Measurements from ENCODE around the gene CHST11. TPM values are rescaled to one million over a fixed set of nuclear protein-coding genes. Genes with fewer than 3 reads are reported as not detected.
A peak's percentile ranks its signal among the peaks of the same experiment; 100 is the strongest.

The CHST11 gene
- total RNA-seq, 1 donor from 2014 or later: 11.4 TPM

- Mint-ChIP-seq H3K9me3 (ENCODE audit: low read depth) (no peaks in the 10 kb centered on the region), H3K27ac (no peak overlapping the region), H3K36me3 (ENCODE audit: insufficient read depth) (no peaks in the 10 kb centered on the region), H3K4me3 (ENCODE audit: low read depth) (no peak overlapping the region), H3K27me3 (peaks cover 2% of the 10 kb centered on the region), H3K4me1 (ENCODE audit: low read depth) (peaks cover 2% of the 10 kb centered on the region)
- no peak for DNase-seq (ENCODE audit: low spot score, unreplicated experiment)
- TF ChIP-seq CTCF (IDR thresholded peaks at IDR 0.05; ENCODE audit: unreplicated experiment): no peak
Measured at GRCh38 chr12:104582739-104583138, 126.0 kb downstream of the CHST11 start.

GRCh38 chr12:104583301-104583700, 126.6 kb downstream of the CHST11 start:
- Mint-ChIP-seq H3K27me3 (no peaks in the 10 kb centered on the region), H3K4me1 (ENCODE audit: low read depth) (peaks cover 2% of the 10 kb centered on the region), H3K9me3 (ENCODE audit: low read depth) (no peaks in the 10 kb centered on the region), H3K27ac (no peak overlapping the region), H3K36me3 (ENCODE audit: insufficient read depth) (no peaks in the 10 kb centered on the region), H3K4me3 (ENCODE audit: low read depth) (no peak overlapping the region)
- TF ChIP-seq CTCF (IDR thresholded peaks at IDR 0.05; ENCODE audit: unreplicated experiment): no peak
- no peak for DNase-seq (ENCODE audit: low spot score, unreplicated experiment)

DNA sequence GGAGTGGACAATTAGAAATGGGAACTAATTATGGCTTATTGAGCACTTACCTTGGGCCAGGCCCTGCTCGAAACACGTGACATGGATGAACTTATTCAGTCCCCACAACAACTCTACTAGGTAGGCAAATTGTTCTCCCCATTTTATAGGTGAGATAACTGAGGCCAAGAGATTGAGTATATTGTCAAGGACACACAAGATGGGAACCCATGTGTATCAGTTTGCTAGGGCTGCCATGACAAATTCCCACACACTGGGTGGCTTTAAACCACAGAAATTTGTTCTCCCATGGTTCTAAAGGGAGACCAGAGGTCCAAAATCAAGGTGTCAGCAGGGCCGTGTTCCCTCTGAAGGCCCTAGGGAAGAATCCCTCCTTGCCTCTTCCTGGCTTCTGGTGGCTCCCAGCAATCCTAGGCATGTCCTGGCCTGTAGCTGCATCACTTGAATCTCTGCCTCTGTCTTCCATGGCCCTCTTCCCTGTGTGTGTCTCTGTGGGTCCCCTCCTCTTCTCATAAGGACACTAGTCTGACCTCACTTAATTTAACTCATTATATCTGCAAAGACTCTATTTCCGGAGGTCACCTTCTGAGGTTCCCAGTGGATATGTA, 128.8 kb downstream of the CHST11 start:
- peaks cover 2% of the 10 kb centered on the region for H3K4me1 Mint-ChIP-seq (ENCODE audit: low read depth)
- H3K4me3 Mint-ChIP-seq (ENCODE audit: low read depth): no peak overlapping the region
- H3K27ac Mint-ChIP-seq: no peak overlapping the region
- TF ChIP-seq CTCF (IDR thresholded peaks at IDR 0.05; ENCODE audit: unreplicated experiment): no peak
- H3K9me3 Mint-ChIP-seq (ENCODE audit: low read depth): no peaks in the 10 kb centered on the region
- H3K27me3 Mint-ChIP-seq: no peaks in the 10 kb centered on the region
- no peaks in the 10 kb centered on the region for H3K36me3 Mint-ChIP-seq (ENCODE audit: insufficient read depth)
- no peak for DNase-seq (ENCODE audit: low spot score, unreplicated experiment)

DNA sequence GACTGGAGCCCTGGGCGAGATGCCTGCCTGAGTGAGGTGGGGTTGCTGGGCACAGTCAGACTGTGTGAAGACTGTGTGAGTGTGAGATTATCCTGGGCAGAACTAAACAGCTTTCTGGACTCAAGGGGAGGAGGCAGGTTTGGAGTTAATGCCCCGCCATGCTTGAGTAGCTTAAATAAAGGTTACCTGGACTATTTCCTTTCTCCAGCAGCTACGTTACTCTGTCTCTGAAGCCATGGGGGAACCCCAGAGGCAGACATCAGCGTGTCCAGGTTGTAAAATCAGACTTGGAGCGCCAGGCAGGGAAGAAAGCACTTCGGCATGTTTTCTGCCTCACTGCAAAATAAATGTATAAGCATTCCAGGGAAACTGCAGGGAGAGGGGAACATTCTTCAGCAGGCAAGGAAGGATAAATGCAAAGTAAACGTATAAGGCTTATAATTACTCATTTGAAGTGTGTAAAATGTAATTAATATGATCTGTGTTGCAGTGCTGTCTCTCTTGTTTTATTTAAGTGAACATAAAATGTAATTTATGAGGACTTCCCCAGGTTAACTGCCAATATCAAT, 129.7 kb downstream of the CHST11 start:
- Mint-ChIP-seq H3K4me1 (ENCODE audit: low read depth) (no peaks in the 10 kb centered on the region), H3K36me3 (ENCODE audit: insufficient read depth) (no peaks in the 10 kb centered on the region), H3K4me3 (ENCODE audit: low read depth) (no peak overlapping the region), H3K9me3 (ENCODE audit: low read depth) (no peaks in the 10 kb centered on the region), H3K27ac (peak overlapping the region; percentile 77), H3K27me3 (no peaks in the 10 kb centered on the region)
- no peak for TF ChIP-seq CTCF (IDR thresholded peaks at IDR 0.05; ENCODE audit: unreplicated experiment)
- DNase-seq (ENCODE audit: low spot score, unreplicated experiment): no peak

- Mint-ChIP-seq H3K27ac (no peak overlapping the region), H3K9me3 (ENCODE audit: low read depth) (no peaks in the 10 kb centered on the region), H3K4me3 (ENCODE audit: low read depth) (no peak overlapping the region), H3K36me3 (ENCODE audit: insufficient read depth) (no peaks in the 10 kb centered on the region), H3K27me3 (no peaks in the 10 kb centered on the region), H3K4me1 (ENCODE audit: low read depth) (no peaks in the 10 kb centered on the region)
- DNase-seq (ENCODE audit: low spot score, unreplicated experiment): no peak
- no peak for TF ChIP-seq CTCF (IDR thresholded peaks at IDR 0.05; ENCODE audit: unreplicated experiment)
Measured at GRCh38 chr12:104588047-104588920, 131.5 kb downstream of the CHST11 start.
